ENCODE results near the gene GFOD2. TPM values are rescaled to one million over a fixed set of nuclear protein-coding genes. Genes with fewer than 3 reads are reported as not detected.

GFOD2 gene
- total RNA-seq, 2 experiments from 2014 or later = 16.2 to 18.0 TPM

- ChIA-PET POLR2A (interaction anchor here (0.6 to 1.0 kb wide), 2 partner anchors 26 to 71 kb away, joined by 3 to 4 read pairs; no protein-coding TSS in a partner anchor), CTCF (ENCODE audit: unreplicated experiment) (no interaction called here)
- peak; percentile 19 for DNase-seq (ENCODE audit: low spot score)
- no peaks in the 10 kb centered on the region for H3K9me2 ChIP-seq (ENCODE audit: insufficient read depth, low read length)
- H3K36me3 ChIP-seq (ENCODE audit: insufficient read depth, low read length) = peaks cover 7% of the 10 kb centered on the region; the same call in 1 of the 2 replicates
- no TSS peak for BruUV-seq (replicated peaks)
- H3K9me3 ChIP-seq (ENCODE audit: low read length) = no peaks in the 10 kb centered on the region
- no peak overlapping the region for H3K4me2 ChIP-seq (ENCODE audit: low read length)
- H4K20me1 ChIP-seq (ENCODE audit: insufficient read depth, low read length) = no peaks in the 10 kb centered on the region; the same call in 1 of the 2 replicates
- no peak overlapping the region for H3K27ac ChIP-seq (ENCODE audit: low read depth, low read length, poor library complexity, severe bottlenecking)
- no peak overlapping the region for H3K4me3 ChIP-seq (ENCODE audit: low read depth, low read length, poor library complexity, severe bottlenecking)
- no peak overlapping the region for H2AFZ ChIP-seq (ENCODE audit: low read length)
- no peaks in the 10 kb centered on the region for H3K79me2 ChIP-seq (ENCODE audit: insufficient read depth, low read depth, low read length)
- H3K4me1 ChIP-seq (ENCODE audit: insufficient read depth, low read length, poor library complexity, severe bottlenecking) = no peaks in the 10 kb centered on the region
- TF ChIP-seq EZH2phosphoT487 (IDR thresholded peaks at IDR 0.05; ENCODE audit: borderline replicate concordance, low read depth, low read length) (no peak), CTCF (conservative IDR thresholded peaks at IDR 0.05; ENCODE audit: low read length) (no peak)
- intact Hi-C loops (cut with micrococcal nuclease; ENCODE audit: unreplicated experiment) = no loop called here
Observed at GRCh38 chr16:67760206-67760955, 41.3 kb upstream of the GFOD2 start.

GRCh38 chr16:67758966-67759365 lies 39.9 kb upstream of the GFOD2 start:
- no TSS peak for BruUV-seq (replicated peaks)
- H4K20me1 ChIP-seq (ENCODE audit: insufficient read depth, low read length) = no peaks in the 10 kb centered on the region; the same call in 1 of the 2 replicates
- no peaks in the 10 kb centered on the region for H3K9me2 ChIP-seq (ENCODE audit: insufficient read depth, low read length)
- ChIA-PET POLR2A (no interaction called here), CTCF (ENCODE audit: unreplicated experiment) (no interaction called here)
- no peak overlapping the region for H2AFZ ChIP-seq (ENCODE audit: low read length)
- no peaks in the 10 kb centered on the region for H3K9me3 ChIP-seq (ENCODE audit: low read length)
- H3K4me1 ChIP-seq (ENCODE audit: insufficient read depth, low read length, poor library complexity, severe bottlenecking) = no peaks in the 10 kb centered on the region
- H3K4me3 ChIP-seq (ENCODE audit: low read depth, low read length, poor library complexity, severe bottlenecking) = no peak overlapping the region
- no peak overlapping the region for H3K4me2 ChIP-seq (ENCODE audit: low read length)
- no peak for TF ChIP-seq CTCF (conservative IDR thresholded peaks at IDR 0.05; ENCODE audit: low read length)
- no peak for TF ChIP-seq EZH2phosphoT487 (IDR thresholded peaks at IDR 0.05; ENCODE audit: borderline replicate concordance, low read depth, low read length)
- intact Hi-C loops (cut with micrococcal nuclease; ENCODE audit: unreplicated experiment) = no loop called here
- H3K79me2 ChIP-seq (ENCODE audit: insufficient read depth, low read depth, low read length) = no peaks in the 10 kb centered on the region
- H3K27ac ChIP-seq (ENCODE audit: low read depth, low read length, poor library complexity, severe bottlenecking) = no peak overlapping the region
- H3K36me3 ChIP-seq (ENCODE audit: insufficient read depth, low read length) = peaks cover 7% of the 10 kb centered on the region; the same call in 1 of the 2 replicates
- DNase-seq (ENCODE audit: low spot score) = no peak

GRCh38 chr16:67758006-67758405 lies 38.9 kb upstream of the GFOD2 start:
- intact Hi-C loops (cut with micrococcal nuclease; ENCODE audit: unreplicated experiment) = no loop called here
- ChIA-PET POLR2A (interaction anchor here (0.6 kb wide), 1 partner anchor 44 kb away, joined by 4 read pairs; no protein-coding TSS in a partner anchor), CTCF (ENCODE audit: unreplicated experiment) (no interaction called here)
- no peak overlapping the region for H3K4me2 ChIP-seq (ENCODE audit: low read length)
- no peak overlapping the region for H2AFZ ChIP-seq (ENCODE audit: low read length)
- no peaks in the 10 kb centered on the region for H3K9me2 ChIP-seq (ENCODE audit: insufficient read depth, low read length)
- no peaks in the 10 kb centered on the region for H3K9me3 ChIP-seq (ENCODE audit: low read length)
- no peaks in the 10 kb centered on the region for H3K4me1 ChIP-seq (ENCODE audit: insufficient read depth, low read length, poor library complexity, severe bottlenecking)
- H3K79me2 ChIP-seq (ENCODE audit: insufficient read depth, low read depth, low read length) = no peaks in the 10 kb centered on the region
- H3K36me3 ChIP-seq (ENCODE audit: insufficient read depth, low read length) = peaks cover 7% of the 10 kb centered on the region; the same call in 1 of the 2 replicates
- no TSS peak for BruUV-seq (replicated peaks)
- no peak overlapping the region for H3K27ac ChIP-seq (ENCODE audit: low read depth, low read length, poor library complexity, severe bottlenecking)
- no peak for DNase-seq (ENCODE audit: low spot score)
- H3K4me3 ChIP-seq (ENCODE audit: low read depth, low read length, poor library complexity, severe bottlenecking) = no peak overlapping the region
- TF ChIP-seq EZH2phosphoT487 (IDR thresholded peaks at IDR 0.05; ENCODE audit: borderline replicate concordance, low read depth, low read length) = no peak
- no peak for TF ChIP-seq CTCF (conservative IDR thresholded peaks at IDR 0.05; ENCODE audit: low read length)
- H4K20me1 ChIP-seq (ENCODE audit: insufficient read depth, low read length) = no peaks in the 10 kb centered on the region; the same call in 1 of the 2 replicates

Data from OCI-LY7 (cell line).